Loucy (cell line): Measurements from ENCODE around the gene GJA4.

Source experiments
- H2AFZ ChIP-seq: fragments of 200-600 bp; sonication (generic); 2 replicates; pipeline ENCODE4 v1.6.0; 2016; ENCODE audit warnings: antibody characterized with exemption, mild to moderate bottlenecking, low read length, moderate library complexity
- H3F3A ChIP-seq: fragments of 200-600 bp; 2 replicates; pipeline ENCODE4 v1.6.0; 2016; ENCODE audit warnings: antibody characterized with exemption, low read depth, mild to moderate bottlenecking
- H3K27me3 ChIP-seq: fragments of 200-600 bp; sonication (generic); 2 replicates; pipeline ENCODE4 v1.6.1; 2014; ENCODE audit warnings: low read length, mild to moderate bottlenecking; ENCODE audit not compliant: insufficient read depth, poor library complexity, severe bottlenecking
- H3K36me3 ChIP-seq: fragments of 200-600 bp; sonication (generic); 2 replicates; pipeline ENCODE4 v1.6.1; 2016; ENCODE audit warnings: low read length; ENCODE audit not compliant: insufficient read depth
- H3K4me1 ChIP-seq: fragments of 200-600 bp; sonication (generic); 2 replicates; pipeline ENCODE4 v1.5.1; 2014; ENCODE audit warnings: low read length, mild to moderate bottlenecking; ENCODE audit not compliant: insufficient read depth, poor library complexity, severe bottlenecking
- H3K4me2 ChIP-seq: fragments of 200-600 bp; sonication (generic); 2 replicates; pipeline ENCODE4 v1.6.0; 2014; ENCODE audit warnings: antibody characterized with exemption, low read length, low read depth, mild to moderate bottlenecking; ENCODE audit not compliant: poor library complexity, severe bottlenecking
- H3K4me3 ChIP-seq: fragments of 200-600 bp; sonication (generic); 2 replicates; pipeline ENCODE4 v1.5.1; 2014; ENCODE audit warnings: low read length, mild to moderate bottlenecking, mixed read lengths; ENCODE audit not compliant: poor library complexity, severe bottlenecking
- H3K79me2 ChIP-seq: fragments of 200-600 bp; sonication (generic); 2 replicates; pipeline ENCODE4 v1.6.1; 2014; ENCODE audit warnings: low read length; ENCODE audit not compliant: insufficient read depth
- H3K9ac ChIP-seq: fragments of 200-600 bp; sonication (generic); 2 replicates; pipeline ENCODE4 v1.6.0; 2014; ENCODE audit warnings: mild to moderate bottlenecking, low read depth, low read length, moderate library complexity; ENCODE audit not compliant: poor library complexity, severe bottlenecking
- H3K9me2 ChIP-seq: fragments of 200-600 bp; sonication (generic); replicated peaks from 2 replicates; pipeline ENCODE4 v1.6.1; 2016; ENCODE audit warnings: low read depth, low read length, mixed read lengths
- H3K9me3 ChIP-seq: fragments of 200-600 bp; sonication (generic); 2 replicates; pipeline ENCODE4 v1.6.1; 2014; ENCODE audit warnings: mild to moderate bottlenecking, antibody characterized with exemption, low read length, low read depth; ENCODE audit not compliant: insufficient read depth
- H4K20me1 ChIP-seq: fragments of 200-600 bp; sonication (generic); 2 replicates; pipeline ENCODE4 v1.6.0; 2014; ENCODE audit warnings: antibody characterized with exemption, low read length, mild to moderate bottlenecking; ENCODE audit not compliant: insufficient read depth, poor library complexity, severe bottlenecking
- CTCF ChIP-seq: fragments of 200-600 bp; sonication (generic); conservative IDR thresholded peaks from 2 replicates; pipeline ENCODE4 v1.5.1; 2014; ENCODE audit warnings: mild to moderate bottlenecking, antibody characterized with exemption, low read length
- EZH2phosphoT487 ChIP-seq: fragments of 200-600 bp; IDR thresholded peaks from 2 replicates; pipeline ENCODE4 v1.6.1; 2018; ENCODE audit warnings: antibody characterized with exemption, mild to moderate bottlenecking, moderate library complexity, borderline replicate concordance

The GJA4 gene

GRCh38 chr1:34790985-34791384 is 1.8 kb upstream of the GJA4 start:
- no peak for TF ChIP-seq EZH2phosphoT487
- H3F3A ChIP-seq = no peaks in the 10 kb centered on the region
- H3K79me2 ChIP-seq = no peaks in the 10 kb centered on the region
- no peak overlapping the region for H2AFZ ChIP-seq
- H3K9ac ChIP-seq = no peak overlapping the region
- no peaks in the 10 kb centered on the region for H3K36me3 ChIP-seq
- H3K4me3 ChIP-seq = no peak overlapping the region
- no peaks in the 10 kb centered on the region for H3K27me3 ChIP-seq
- no peaks in the 10 kb centered on the region for H3K9me2 ChIP-seq
- no peaks in the 10 kb centered on the region for H3K9me3 ChIP-seq
- H3K4me1 ChIP-seq = no peaks in the 10 kb centered on the region
- no peak overlapping the region for H3K4me2 ChIP-seq
- H4K20me1 ChIP-seq = no peaks in the 10 kb centered on the region

GRCh38 chr1:34792424-34792823 is 375 bp upstream of the GJA4 start:
- Histone ChIP-seq H3K9me3 (no peaks in the 10 kb centered on the region), H3K27me3 (no peaks in the 10 kb centered on the region), H3K79me2 (no peaks in the 10 kb centered on the region), H3F3A (no peaks in the 10 kb centered on the region), H3K4me1 (no peaks in the 10 kb centered on the region), H3K9ac (no peak overlapping the region), H2AFZ (no peak overlapping the region), H3K4me2 (no peak overlapping the region), H3K4me3 (no peak overlapping the region), H4K20me1 (no peaks in the 10 kb centered on the region), H3K36me3 (no peaks in the 10 kb centered on the region), H3K9me2 (no peaks in the 10 kb centered on the region)
- TF ChIP-seq CTCF (no peak), EZH2phosphoT487 (no peak)

GRCh38 chr1:34794001-34794789 is 1.4 kb downstream of the GJA4 start:
- H3K9ac ChIP-seq = no peak overlapping the region
- no peaks in the 10 kb centered on the region for H3K9me2 ChIP-seq
- no peaks in the 10 kb centered on the region for H3F3A ChIP-seq
- H3K79me2 ChIP-seq = no peaks in the 10 kb centered on the region
- H2AFZ ChIP-seq = no peak overlapping the region
- H4K20me1 ChIP-seq = no peaks in the 10 kb centered on the region
- no peaks in the 10 kb centered on the region for H3K4me1 ChIP-seq
- H3K36me3 ChIP-seq = no peaks in the 10 kb centered on the region
- H3K4me3 ChIP-seq = no peak overlapping the region
- H3K27me3 ChIP-seq = no peaks in the 10 kb centered on the region
- TF ChIP-seq EZH2phosphoT487 (no peak), CTCF (no peak)
- no peaks in the 10 kb centered on the region for H3K9me3 ChIP-seq
- H3K4me2 ChIP-seq = no peak overlapping the region

- Histone ChIP-seq H3K4me3 (no peak overlapping the region), H3K9me3 (no peaks in the 10 kb centered on the region), H4K20me1 (no peaks in the 10 kb centered on the region), H3K79me2 (no peaks in the 10 kb centered on the region), H3K9me2 (no peaks in the 10 kb centered on the region), H3K27me3 (no peaks in the 10 kb centered on the region), H3K4me1 (no peaks in the 10 kb centered on the region), H3K36me3 (no peaks in the 10 kb centered on the region), H3K4me2 (no peak overlapping the region), H3K9ac (no peak overlapping the region), H3F3A (no peaks in the 10 kb centered on the region), H2AFZ (no peak overlapping the region)
- no peak for TF ChIP-seq EZH2phosphoT487
- no peak for TF ChIP-seq CTCF
Measured at GRCh38 chr1:34794790-34795180, 2.0 kb downstream of the GJA4 start.
